Measurements from ENCODE around the gene PCDH8. TPM values are rescaled to one million over a fixed set of nuclear protein-coding genes. Genes with fewer than 3 reads are reported as not detected.

The PCDH8 gene
- total RNA-seq, 1 experiment from 2014 or later: 2.1 TPM

- Mint-ChIP-seq H3K9me3 (peaks cover 4 to 7% of the 10 kb centered on the region in 2 experiments; a peak in 4 of 5 replicates), H3K4me3 (no peak overlapping the region), H3K27me3 (ENCODE audit: low read depth) (no peaks in the 10 kb centered on the region), H3K36me3 (ENCODE audit: insufficient read depth in 1 of 3, low read depth in 3 of 3) (peaks cover 0 to 7% (median 0%) of the 10 kb centered on the region in 3 experiments; a peak in 2 of 7 replicates), H3K4me1 (peaks cover 32 to 39% of the 10 kb centered on the region in 2 experiments), H3K27ac (no peak overlapping the region)
- Histone ChIP-seq H3K4ac (ENCODE audit: low read depth, low read length) (no peak overlapping the region), H2AFZ (ENCODE audit: low read length) (no peak overlapping the region), H2BK12ac (ENCODE audit: insufficient read length, low read depth, low read length) (no peak overlapping the region), H2AK5ac (ENCODE audit: insufficient read length, low read length) (no peak overlapping the region), H3K79me1 (ENCODE audit: insufficient read depth, low read depth, low read length, poor library complexity, severe bottlenecking) (no peaks in the 10 kb centered on the region), H4K20me1 (ENCODE audit: control insufficient read depth, insufficient read depth, insufficient read length) (no peaks in the 10 kb centered on the region), H3K14ac (ENCODE audit: insufficient read depth, low read length) (no peak overlapping the region), H4K8ac (replicated peaks; ENCODE audit: insufficient read length, low read depth, low read length) (no peak overlapping the region), H3K9ac (ENCODE audit: extremely low read depth, insufficient read length, low read length) (no peak overlapping the region), H3K27me3 (ENCODE audit: insufficient read depth, low read length) (no peaks in the 10 kb centered on the region), H4K5ac (ENCODE audit: insufficient read length, low read depth, low read length) (no peak overlapping the region), H3T11ph (ENCODE audit: low read length) (no peak overlapping the region), H3K23me2 (ENCODE audit: insufficient read length, low read depth, low read length, poor library complexity, severe bottlenecking) (no peaks in the 10 kb centered on the region), H2BK15ac (ENCODE audit: low read depth, low read length) (no peak overlapping the region), H3K9me3 (ENCODE audit: control insufficient read depth, low read depth, low read length) (no peaks in the 10 kb centered on the region), H3K4me2 (ENCODE audit: insufficient read depth, insufficient read length, low read length) (no peak overlapping the region), H3K4me1 (ENCODE audit: insufficient read depth, low read length) (peaks cover 5% of the 10 kb centered on the region; the same call in 1 of the 2 replicates), H3K27ac (ENCODE audit: insufficient read length, low read depth, low read length) (no peak overlapping the region), H3K56ac (ENCODE audit: insufficient read length, low read depth, low read length) (no peak overlapping the region), H2BK5ac (ENCODE audit: insufficient read length, low read length) (no peak overlapping the region), H3K79me2 (ENCODE audit: insufficient read depth, low read length) (no peaks in the 10 kb centered on the region), H2BK120ac (ENCODE audit: low read depth, low read length, poor library complexity, severe bottlenecking) (no peak overlapping the region), H3K18ac (ENCODE audit: insufficient read length, low read depth, low read length) (no peak overlapping the region), H2BK20ac (ENCODE audit: low read depth, low read length, poor library complexity, severe bottlenecking) (no peak overlapping the region), H3K23ac (ENCODE audit: insufficient read length, low read depth, low read length) (no peak overlapping the region), H4K91ac (ENCODE audit: insufficient read length, low read depth, low read length) (no peak overlapping the region)
- WGBS (ENCODE audit: extremely low coverage, insufficient read length, low lambda C conversion rate): no CpG with 5 or more reads among the region's 2 CpGs
- no peak for DNase-seq
- TF ChIP-seq CTCF (conservative IDR thresholded peaks at IDR 0.05): no peak
Observed at GRCh38 chr13:52830946-52831345, 17.5 kb downstream of the PCDH8 start.
